Activated T-cell treated with anti-CD3 and anti-CD28 coated beads, Interleukin-2, amount 50 U/mL, for 1 hour (primary cell): ENCODE results near the gene PFN2.
"Not testable (repeated sequence)": the region's sequence is repeated elsewhere in the genome, so short reads cannot be mapped to it uniquely, and the experiment has no call there.

Experiments
- DNase-seq: peaks from one replicate; pipeline ENCODE4 v3.0.0-alpha.2; 2020

Gene PFN2

GRCh38 chr3:149967086-149967685 lies 3.5 kb downstream of the PFN2 start:
- no peak for DNase-seq

GRCh38 chr3:149965278-149965677 lies 5.4 kb downstream of the PFN2 start:
- no peak for DNase-seq

GRCh38 chr3:149964291-149964690 lies 6.4 kb downstream of the PFN2 start:
- DNase-seq, result no peak

- DNase-seq, result no peak
These were observed 7.2 kb downstream of the PFN2 start for GRCh38 chr3:149963485-149963884.

GRCh38 chr3:149959443-149959842 lies 11.3 kb downstream of the PFN2 start:
- no peak for DNase-seq

GRCh38 chr3:149958171-149958796 lies 12.4 kb downstream of the PFN2 start:
- no peak for DNase-seq

GRCh38 chr3:149957361-149958125 lies 13.2 kb downstream of the PFN2 start:
- DNase-seq, result no peak

GRCh38 chr3:149955449-149955848 lies 15.2 kb downstream of the PFN2 start:
- no peak for DNase-seq

GRCh38 chr3:149954812-149955211 lies 15.9 kb downstream of the PFN2 start:
- no peak for DNase-seq

- DNase-seq, result no peak
These were observed 21.5 kb downstream of the PFN2 start for GRCh38 chr3:149949181-149949580.

GRCh38 chr3:149947231-149947630 lies 23.5 kb downstream of the PFN2 start:
- no peak for DNase-seq

GRCh38 chr3:149943966-149944365 lies 26.7 kb downstream of the PFN2 start:
- not testable (repeated sequence) for DNase-seq

- DNase-seq, result no peak
These were observed 28.3 kb downstream of the PFN2 start for GRCh38 chr3:149942409-149942808.

- no peak for DNase-seq
These were observed 28.7 kb downstream of the PFN2 start for GRCh38 chr3:149941946-149942345.

- DNase-seq, result no peak
These were observed 29.5 kb downstream of the PFN2 start for GRCh38 chr3:149941186-149941585.

GRCh38 chr3:149938392-149939055 lies 32.2 kb downstream of the PFN2 start:
- DNase-seq, result not testable (repeated sequence)

- peak; percentile 39 for DNase-seq
These were observed 33.9 kb downstream of the PFN2 start for GRCh38 chr3:149936812-149937230.

GRCh38 chr3:149934524-149934923 lies 36.2 kb downstream of the PFN2 start:
- no peak for DNase-seq

GRCh38 chr3:149933858-149934257 lies 36.8 kb downstream of the PFN2 start:
- no peak for DNase-seq

GRCh38 chr3:149933008-149933407 lies 37.7 kb downstream of the PFN2 start:
- no peak for DNase-seq

- no peak for DNase-seq
These were observed 50.6 kb downstream of the PFN2 start for GRCh38 chr3:149920119-149920518.

- no peak for DNase-seq
These were observed 51.2 kb downstream of the PFN2 start for GRCh38 chr3:149919509-149919908.

GRCh38 chr3:149917124-149917667 lies 53.5 kb downstream of the PFN2 start:
- no peak for DNase-seq
